Endothelial cell of umbilical vein (primary cell): ENCODE data around the gene MYO6. TPM values are rescaled to one million over a fixed set of nuclear protein-coding genes. Genes with fewer than 3 reads are reported as not detected.

Experiments used
- BruUV-seq: library from RNA; stranded (reverse); fragments of 400-500 nt; replicated peaks from 2 replicates; lab custom pipeline; 2021; lab: Mats Ljungman, UMichigan
- CTCF ChIA-PET: fragments of 300-600, 350-600 bp; sonication (Branson Sonifier 250); formaldehyde crosslinking; loops from one replicate; lab custom pipeline; 2021; ENCODE audit warnings: antibody characterized with exemption, inconsistent platforms; lab: Charles Lee
- POLR2A ChIA-PET: fragments of 300-600, 350-600 bp; sonication (Branson Sonifier 250); formaldehyde crosslinking; loops from one replicate; lab custom pipeline; 2021; ENCODE audit warnings: antibody characterized with exemption, inconsistent platforms; lab: Charles Lee
- DNase-seq: peaks from one replicate; pipeline ENCODE4 v3.0.0-alpha.2; 2011; ENCODE audit warnings: low read depth, low spot score
- FAIRE-seq: peaks from 2 replicates; lab custom pipeline; 2011; peaks lifted over from hg19 to GRCh38; lab: Jason Lieb, UNC
- H2AFZ ChIP-seq: 2 replicates; pipeline ENCODE4 v1.6.0; 2012; ENCODE audit warnings: low read depth, low read length, control low read depth, inconsistent platforms
- H3K27ac ChIP-seq: 2 replicates; pipeline ENCODE4 v1.5.1; 2011; ENCODE audit warnings: low read depth, mild to moderate bottlenecking, control low read depth, low read length, moderate library complexity; ENCODE audit not compliant: insufficient read depth
- H3K27me3 ChIP-seq, 2 experiments: 2 replicates each; pipeline versions ENCODE4 v1.6.0 to v1.6.1; 2011; ENCODE audit warnings: low read length in 2 of 2, mixed read lengths in 1 of 2; ENCODE audit not compliant: control insufficient read depth in 2 of 2, insufficient read depth in 2 of 2
- H3K36me3 ChIP-seq, 2 experiments: 2 replicates in 1 of 2; 3 replicates in 1 of 2; pipeline ENCODE4 v1.5.1; 2011; ENCODE audit warnings: low read length in 2 of 2, mild to moderate bottlenecking in 1 of 2, moderate library complexity in 1 of 2; ENCODE audit not compliant: control insufficient read depth in 2 of 2, insufficient read depth in 2 of 2; ENCODE audit errors: extremely low read depth in 1 of 2
- H3K4me1 ChIP-seq: 3 replicates; pipeline ENCODE4 v1.5.1; 2011; ENCODE audit warnings: mild to moderate bottlenecking, low read length; ENCODE audit not compliant: control insufficient read depth, insufficient read depth; ENCODE audit errors: extremely low read depth
- H3K4me2 ChIP-seq: 2 replicates; pipeline ENCODE4 v1.6.1; 2011; ENCODE audit warnings: low read length, control low read depth, mixed read lengths; ENCODE audit not compliant: insufficient read depth
- H3K4me3 ChIP-seq, 3 experiments: fragments of 200-600 bp in 1 of 3; sonication (generic), shearing (Covaris generic) in 1 of 3; replicated peaks in 1 of 3; 2 replicates each; pipeline ENCODE4 v1.5.1; 2011 to 2016; ENCODE audit warnings: control low read depth in 3 of 3, low read length in 3 of 3, mild to moderate bottlenecking in 2 of 3, inconsistent platforms in 1 of 3, low read depth in 1 of 3, moderate library complexity in 1 of 3; ENCODE audit not compliant: insufficient read depth in 1 of 3
- H3K79me2 ChIP-seq: 2 replicates; pipeline ENCODE4 v1.6.0; 2012; ENCODE audit warnings: low read length, inconsistent platforms; ENCODE audit not compliant: control insufficient read depth, insufficient read depth
- H3K9ac ChIP-seq: replicated peaks from 2 replicates; pipeline ENCODE3; 2011; ENCODE audit warnings: low read length, control low read depth; ENCODE audit not compliant: insufficient read depth; ENCODE audit errors: extremely low read depth
- H3K9me1 ChIP-seq: replicated peaks from 3 replicates; pipeline ENCODE4 v1.6.0; 2011; ENCODE audit warnings: mild to moderate bottlenecking, low read length; ENCODE audit not compliant: control insufficient read depth, insufficient read depth; ENCODE audit errors: extremely low read depth
- H3K9me3 ChIP-seq: replicated peaks from 2 replicates; pipeline ENCODE4 v1.5.1; 2012; ENCODE audit warnings: low read length, inconsistent platforms; ENCODE audit not compliant: control insufficient read depth, insufficient read depth
- H4K20me1 ChIP-seq: replicated peaks from 2 replicates; pipeline ENCODE3; 2011; ENCODE audit warnings: mild to moderate bottlenecking, low read length; ENCODE audit not compliant: control insufficient read depth, insufficient read depth; ENCODE audit errors: extremely low read depth
- EZH2 ChIP-seq: IDR thresholded peaks from 2 replicates; pipeline ENCODE4 v1.6.1; 2012; ENCODE audit warnings: borderline replicate concordance, low read depth, mild to moderate bottlenecking, moderate library complexity, low read length, inconsistent platforms; ENCODE audit not compliant: severe bottlenecking
- FOS ChIP-seq: IDR thresholded peaks from 2 replicates; pipeline ENCODE4 v1.6.1; 2011; ENCODE audit warnings: mild to moderate bottlenecking, low read length, moderate library complexity, borderline replicate concordance; ENCODE audit not compliant: insufficient read depth
- GATA2 ChIP-seq: IDR thresholded peaks from 2 replicates; pipeline ENCODE4 v1.7.0; 2011; ENCODE audit warnings: low read depth, mild to moderate bottlenecking, moderate library complexity, mixed read lengths, low read length; ENCODE audit not compliant: insufficient read length, insufficient read depth
- JUN ChIP-seq: IDR thresholded peaks from 2 replicates; pipeline ENCODE4 v1.6.1; 2011; ENCODE audit warnings: borderline replicate concordance, low read depth; ENCODE audit not compliant: insufficient read length, insufficient read depth
- MAX ChIP-seq: IDR thresholded peaks from 2 replicates; pipeline ENCODE4 v1.6.1; 2011; ENCODE audit not compliant: insufficient read depth, insufficient read length
- MYC ChIP-seq: IDR thresholded peaks from one replicate; pipeline ENCODE4 v1.6.1; 2011; ENCODE audit warnings: mild to moderate bottlenecking, low read depth, low read length
- POLR2A ChIP-seq: IDR thresholded peaks from 2 replicates; pipeline ENCODE4 v1.6.1; 2012; ENCODE audit warnings: low read depth, mild to moderate bottlenecking, control low read depth, low read length
- POLR2AphosphoS5 ChIP-seq: IDR thresholded peaks from 2 replicates; pipeline ENCODE4 v1.6.1; 2012; ENCODE audit warnings: low read depth, mild to moderate bottlenecking, control low read depth, low read length, moderate library complexity; ENCODE audit not compliant: insufficient read depth
- dilution Hi-C: fragments of 300-500 bp; cut with MboI; formaldehyde crosslinking; loops from one replicate; pipeline ENCODE4 v1.15.0; 2019; ENCODE audit warnings: low sequenced_read_pairs; ENCODE audit not compliant: extremely low pct_ligation_motif_present
- intact Hi-C: fragments of 100-400 bp; cut with micrococcal nuclease; formaldehyde crosslinking; loops from one replicate; pipeline ENCODE4 v1.10.0; 2022
- polyA plus RNA-seq, 4 experiments: library from polyadenylated mRNA; depleted of rRNA in 3 of 4; stranded (reverse) in 3 of 4; unstranded in 1 of 4; fragments of >200 nt; gene quantifications; 2 replicates each; pipeline versions ENCODE4 v1.2.1 to v1.2.3, GENCODE V29; 2011 to 2012; ENCODE audit warnings: missing spikeins in 1 of 4
- total RNA-seq: library from RNA; stranded (reverse); gene quantifications from 2 replicates; pipeline ENCODE4 v1.2.3, GENCODE V29; 2021
- TF ChIP-seq, protein P1 (sequence below), 2 donors: IDR thresholded peaks; 1 replicate in 1 of 2; 2 replicates in 1 of 2; pipeline ENCODE4 v1.5.1; 2011; ENCODE audit warnings: low read length in 2 of 2, mild to moderate bottlenecking in 2 of 2, moderate library complexity in 2 of 2, control low read depth in 1 of 2, inconsistent platforms in 1 of 2, low read depth in 1 of 2; ENCODE audit not compliant: insufficient read depth in 1 of 2; ENCODE audit errors: extremely low read depth in 1 of 2

MYO6 gene
- total and polyA plus RNA-seq, 2 donors (not counting 3 experiments of a cell fraction or from before 2014, with no cell fraction given), result 15.5 to 68.0 TPM

DNA sequence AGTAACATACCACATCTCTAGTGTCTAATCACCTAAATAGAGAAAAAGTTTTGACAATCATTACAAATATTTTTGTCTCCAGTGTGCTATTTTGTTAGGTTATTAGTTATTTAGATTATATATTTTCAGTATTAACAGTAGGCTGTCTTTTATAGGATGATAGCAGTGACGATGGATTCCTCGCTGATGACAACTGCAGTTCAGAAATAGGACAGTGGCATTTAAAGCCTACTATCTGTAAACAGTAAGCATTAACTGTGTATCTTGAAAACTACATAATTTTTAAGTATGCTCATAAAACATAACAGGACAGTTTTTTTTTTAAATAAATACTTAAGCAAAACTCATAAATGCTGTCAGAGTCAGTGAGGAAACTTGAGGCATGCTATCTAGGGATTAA is 37.9 kb upstream of the MYO6 start:
- Histone ChIP-seq H2AFZ (no peak overlapping the region), H3K36me3 (peaks cover 13 to 18% of the 10 kb centered on the region in 2 experiments), H3K9me3 (no peaks in the 10 kb centered on the region), H3K9me1 (no peaks in the 10 kb centered on the region), H4K20me1 (no peaks in the 10 kb centered on the region), H3K27ac (no peak overlapping the region), H3K4me1 (no peaks in the 10 kb centered on the region), H3K9ac (no peak overlapping the region), H3K4me2 (no peak overlapping the region), H3K27me3 (no peaks in the 10 kb centered on the region), H3K79me2 (no peaks in the 10 kb centered on the region), H3K4me3 (no peak overlapping the region)
- POLR2A ChIA-PET, result no interaction called here
- no peak for TF ChIP-seq GATA2
- TF ChIP-seq EZH2, result no peak
- no peak for TF ChIP-seq MYC
- TF ChIP-seq, protein P1, sequence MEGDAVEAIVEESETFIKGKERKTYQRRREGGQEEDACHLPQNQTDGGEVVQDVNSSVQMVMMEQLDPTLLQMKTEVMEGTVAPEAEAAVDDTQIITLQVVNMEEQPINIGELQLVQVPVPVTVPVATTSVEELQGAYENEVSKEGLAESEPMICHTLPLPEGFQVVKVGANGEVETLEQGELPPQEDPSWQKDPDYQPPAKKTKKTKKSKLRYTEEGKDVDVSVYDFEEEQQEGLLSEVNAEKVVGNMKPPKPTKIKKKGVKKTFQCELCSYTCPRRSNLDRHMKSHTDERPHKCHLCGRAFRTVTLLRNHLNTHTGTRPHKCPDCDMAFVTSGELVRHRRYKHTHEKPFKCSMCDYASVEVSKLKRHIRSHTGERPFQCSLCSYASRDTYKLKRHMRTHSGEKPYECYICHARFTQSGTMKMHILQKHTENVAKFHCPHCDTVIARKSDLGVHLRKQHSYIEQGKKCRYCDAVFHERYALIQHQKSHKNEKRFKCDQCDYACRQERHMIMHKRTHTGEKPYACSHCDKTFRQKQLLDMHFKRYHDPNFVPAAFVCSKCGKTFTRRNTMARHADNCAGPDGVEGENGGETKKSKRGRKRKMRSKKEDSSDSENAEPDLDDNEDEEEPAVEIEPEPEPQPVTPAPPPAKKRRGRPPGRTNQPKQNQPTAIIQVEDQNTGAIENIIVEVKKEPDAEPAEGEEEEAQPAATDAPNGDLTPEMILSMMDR (IDR thresholded peaks at IDR 0.05; ENCODE audit: extremely low read depth in 1 of 2, insufficient read depth in 1 of 2, low read depth in 1 of 2, low read length in 2 of 2), result no peak
- no peak for TF ChIP-seq POLR2AphosphoS5
- TF ChIP-seq MAX, result no peak
- no peak for TF ChIP-seq JUN
- no peak for TF ChIP-seq POLR2A
- TF ChIP-seq FOS, result no peak
- no TSS peak for BruUV-seq
- DNase-seq (no peak), FAIRE-seq (no peak)
- intact Hi-C loops, result no loop called here
- CTCF ChIA-PET, result no interaction called here
- dilution Hi-C loops, result no loop called here
